ENCODE data around the gene TOX2.

DNA sequence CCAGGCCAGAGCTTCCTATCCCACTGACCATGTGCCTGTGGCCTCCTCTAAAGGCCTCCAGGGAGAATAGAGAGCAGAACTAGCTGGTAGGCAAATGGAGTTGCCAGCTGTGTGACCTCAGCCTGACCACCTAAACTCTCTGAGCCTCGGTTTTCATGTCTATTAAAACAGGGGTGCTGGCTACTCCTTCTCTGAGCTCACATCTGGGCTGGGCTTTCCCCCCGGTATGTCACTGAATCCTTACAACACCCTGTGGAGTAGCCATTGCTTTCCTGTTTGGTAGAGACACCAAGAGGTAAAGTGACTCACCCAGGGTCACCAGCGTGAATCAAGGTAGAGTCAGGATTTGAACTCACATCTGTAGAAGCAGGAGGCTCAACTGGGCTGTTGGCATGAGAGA is 140.2 kb downstream of the TOX2 start:
- TF ChIP-seq POLR2A (IDR thresholded peaks at IDR 0.05) = no peak
- TF ChIP-seq, protein P1, sequence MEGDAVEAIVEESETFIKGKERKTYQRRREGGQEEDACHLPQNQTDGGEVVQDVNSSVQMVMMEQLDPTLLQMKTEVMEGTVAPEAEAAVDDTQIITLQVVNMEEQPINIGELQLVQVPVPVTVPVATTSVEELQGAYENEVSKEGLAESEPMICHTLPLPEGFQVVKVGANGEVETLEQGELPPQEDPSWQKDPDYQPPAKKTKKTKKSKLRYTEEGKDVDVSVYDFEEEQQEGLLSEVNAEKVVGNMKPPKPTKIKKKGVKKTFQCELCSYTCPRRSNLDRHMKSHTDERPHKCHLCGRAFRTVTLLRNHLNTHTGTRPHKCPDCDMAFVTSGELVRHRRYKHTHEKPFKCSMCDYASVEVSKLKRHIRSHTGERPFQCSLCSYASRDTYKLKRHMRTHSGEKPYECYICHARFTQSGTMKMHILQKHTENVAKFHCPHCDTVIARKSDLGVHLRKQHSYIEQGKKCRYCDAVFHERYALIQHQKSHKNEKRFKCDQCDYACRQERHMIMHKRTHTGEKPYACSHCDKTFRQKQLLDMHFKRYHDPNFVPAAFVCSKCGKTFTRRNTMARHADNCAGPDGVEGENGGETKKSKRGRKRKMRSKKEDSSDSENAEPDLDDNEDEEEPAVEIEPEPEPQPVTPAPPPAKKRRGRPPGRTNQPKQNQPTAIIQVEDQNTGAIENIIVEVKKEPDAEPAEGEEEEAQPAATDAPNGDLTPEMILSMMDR (IDR thresholded peaks at IDR 0.05) = no peak
- no peak for TF ChIP-seq EP300 (IDR thresholded peaks at IDR 0.05)
- TF ChIP-seq POLR2AphosphoS5 (IDR thresholded peaks at IDR 0.05) = no peak
